GM19397 (cell line): ENCODE data around the gene CTU1.

Source experiments
- ATAC-seq: cut with Tn5 transposase; IDR thresholded peaks from one replicate; pipeline ENCODE4 v1.9.1; 2021; ENCODE audit warnings: mild to moderate bottlenecking, moderate library complexity; ENCODE audit not compliant: unreplicated experiment

The CTU1 gene

GRCh38 chr19:51084505-51084904, 23.7 kb downstream of the CTU1 start:
- no peak for ATAC-seq

GRCh38 chr19:51083783-51084182, 24.4 kb downstream of the CTU1 start:
- ATAC-seq: no peak

- ATAC-seq: no peak
Measured at GRCh38 chr19:51083181-51083580, 25.0 kb downstream of the CTU1 start.

GRCh38 chr19:51082611-51083010, 25.6 kb downstream of the CTU1 start, which contains the start of gene KLK14:
KLK14 (minus strand) TSS chr19:51082887; CDS start chr19:51082614, 273 bp downstream.
- no peak for ATAC-seq

GRCh38 chr19:51081476-51081875, 26.7 kb downstream of the CTU1 start:
- ATAC-seq: no peak

GRCh38 chr19:51079481-51080110, 28.6 kb downstream of the CTU1 start:
- no peak for ATAC-seq

GRCh38 chr19:51078731-51079130, 29.5 kb downstream of the CTU1 start:
- no peak for ATAC-seq

- no peak for ATAC-seq
Measured at GRCh38 chr19:51078104-51078503, 30.1 kb downstream of the CTU1 start.

- no peak for ATAC-seq
Measured at GRCh38 chr19:51076631-51077213, 31.5 kb downstream of the CTU1 start.

- no peak for ATAC-seq
Measured at GRCh38 chr19:51075998-51076397, 32.2 kb downstream of the CTU1 start.

GRCh38 chr19:51071095-51071405, 37.2 kb downstream of the CTU1 start:
- no peak for ATAC-seq

- no peak for ATAC-seq
Measured at GRCh38 chr19:51070334-51071094, 37.7 kb downstream of the CTU1 start.

- ATAC-seq: no peak
Measured at GRCh38 chr19:51066393-51067186, 41.6 kb downstream of the CTU1 start.

- ATAC-seq: no peak
Measured at GRCh38 chr19:51065221-51065960, 42.8 kb downstream of the CTU1 start.

- no peak for ATAC-seq
Measured at GRCh38 chr19:51064534-51065220, 43.5 kb downstream of the CTU1 start, which contains the start of gene KLK13. KLK13 (minus strand) TSS chr19:51065092; CDS start chr19:51065067, 25 bp downstream.

- no peak for ATAC-seq
Measured at GRCh38 chr19:51063664-51064063, 44.5 kb downstream of the CTU1 start.

GRCh38 chr19:51060973-51061372, 47.2 kb downstream of the CTU1 start:
- ATAC-seq: no peak

- ATAC-seq: no peak
Measured at GRCh38 chr19:51060336-51060735, 47.9 kb downstream of the CTU1 start.

- no peak for ATAC-seq
Measured at GRCh38 chr19:51059715-51060114, 48.5 kb downstream of the CTU1 start.

- no peak for ATAC-seq
Measured at GRCh38 chr19:51055866-51056265, 52.3 kb downstream of the CTU1 start.
